ENCODE results near the gene SLC9A3. TPM values are rescaled to one million over a fixed set of nuclear protein-coding genes. Genes with fewer than 3 reads are reported as not detected.

SLC9A3 gene
- total RNA-seq, 4 donors from 2014 or later, result 3.7 to 5.9 (median 4.3) TPM

DNA sequence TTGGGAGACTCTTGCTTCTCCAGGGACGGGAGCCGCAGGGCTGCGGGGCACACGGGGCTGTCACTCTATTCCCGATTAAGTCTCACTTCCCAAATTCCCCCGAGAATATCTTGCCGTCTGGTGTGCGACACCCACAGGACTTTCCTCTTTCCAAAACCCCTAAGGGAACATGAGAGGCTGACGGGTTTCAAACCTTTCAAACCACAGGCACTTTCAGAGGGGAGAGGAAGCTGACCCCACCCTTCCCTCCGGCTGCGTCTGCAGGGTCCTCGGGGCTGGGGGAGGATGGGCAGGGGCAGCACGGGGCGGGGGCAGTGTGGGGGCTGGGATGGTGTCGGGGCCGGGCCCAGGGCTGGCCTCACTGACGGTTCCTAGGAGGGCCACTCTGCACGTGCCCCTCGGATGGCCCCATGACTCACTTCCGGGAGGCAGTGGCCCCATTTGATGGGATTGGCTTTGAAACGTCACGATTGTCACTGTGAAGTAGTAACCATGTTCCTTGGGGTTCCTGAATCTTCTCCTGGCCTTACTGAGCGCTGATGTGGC lies 38.2 kb downstream of the SLC9A3 start:
- TF ChIP-seq POLR2AphosphoS5 (IDR thresholded peaks at IDR 0.05) (no peak), POLR2A (IDR thresholded peaks at IDR 0.05) (no peak), EP300 (IDR thresholded peaks at IDR 0.05) (no peak)
- TF ChIP-seq, protein P1, sequence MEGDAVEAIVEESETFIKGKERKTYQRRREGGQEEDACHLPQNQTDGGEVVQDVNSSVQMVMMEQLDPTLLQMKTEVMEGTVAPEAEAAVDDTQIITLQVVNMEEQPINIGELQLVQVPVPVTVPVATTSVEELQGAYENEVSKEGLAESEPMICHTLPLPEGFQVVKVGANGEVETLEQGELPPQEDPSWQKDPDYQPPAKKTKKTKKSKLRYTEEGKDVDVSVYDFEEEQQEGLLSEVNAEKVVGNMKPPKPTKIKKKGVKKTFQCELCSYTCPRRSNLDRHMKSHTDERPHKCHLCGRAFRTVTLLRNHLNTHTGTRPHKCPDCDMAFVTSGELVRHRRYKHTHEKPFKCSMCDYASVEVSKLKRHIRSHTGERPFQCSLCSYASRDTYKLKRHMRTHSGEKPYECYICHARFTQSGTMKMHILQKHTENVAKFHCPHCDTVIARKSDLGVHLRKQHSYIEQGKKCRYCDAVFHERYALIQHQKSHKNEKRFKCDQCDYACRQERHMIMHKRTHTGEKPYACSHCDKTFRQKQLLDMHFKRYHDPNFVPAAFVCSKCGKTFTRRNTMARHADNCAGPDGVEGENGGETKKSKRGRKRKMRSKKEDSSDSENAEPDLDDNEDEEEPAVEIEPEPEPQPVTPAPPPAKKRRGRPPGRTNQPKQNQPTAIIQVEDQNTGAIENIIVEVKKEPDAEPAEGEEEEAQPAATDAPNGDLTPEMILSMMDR (IDR thresholded peaks at IDR 0.05), result no peak
- peaks cover 54% of the 10 kb centered on the region for H3K27me3 ChIP-seq
- no peaks in the 10 kb centered on the region for H3K36me3 ChIP-seq
- H3K27ac ChIP-seq, result no peak overlapping the region
- H3K4me3 ChIP-seq, result no peak overlapping the region
- 36% methylated on average over 9 of the region's 23 CpGs for WGBS
- no peaks in the 10 kb centered on the region for H3K9me3 ChIP-seq
- no peak for DNase-seq (ENCODE audit: low spot score in 2 of 2)
- H3K4me1 ChIP-seq, result peaks cover 12% of the 10 kb centered on the region

DNA sequence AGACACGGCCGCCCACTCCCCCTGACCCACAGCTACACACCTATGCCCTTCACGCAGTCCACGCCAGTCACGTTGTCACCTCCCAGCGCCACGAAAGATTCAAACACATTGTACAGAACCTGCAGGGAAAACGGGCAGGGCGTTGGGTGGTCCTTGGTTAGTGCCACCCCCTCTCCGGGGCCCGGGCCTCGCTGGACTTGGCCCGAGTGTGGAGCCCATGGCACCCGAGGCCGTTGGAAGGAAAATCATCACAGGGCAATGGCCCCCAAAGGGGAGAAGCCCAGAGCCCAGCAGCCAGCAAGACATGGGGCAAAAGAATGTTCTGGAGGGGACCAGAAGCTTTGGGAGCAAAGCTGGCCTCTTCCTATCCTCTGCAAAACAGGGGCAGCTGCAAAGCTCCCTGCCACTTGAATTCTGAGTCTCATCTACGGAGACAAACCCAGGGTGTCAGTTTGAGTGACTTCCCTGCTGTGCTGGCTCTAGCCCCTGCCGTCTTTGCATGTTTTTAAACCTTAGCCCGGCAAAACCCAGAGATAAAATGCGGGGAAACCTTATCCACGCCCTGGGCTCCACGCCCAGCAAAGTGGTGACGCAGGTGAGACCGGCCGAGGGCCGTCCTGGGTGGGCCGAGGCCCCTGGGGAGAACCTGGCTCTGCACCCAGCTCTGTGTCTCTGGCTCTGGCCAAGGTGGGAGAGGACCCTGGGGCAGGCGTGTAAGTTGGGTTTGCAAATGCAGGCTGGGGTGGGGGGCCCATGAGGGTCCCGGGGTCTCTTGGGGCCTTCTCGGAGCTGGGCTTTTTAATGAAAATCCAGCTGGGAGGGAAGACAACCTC lies 38.9 kb downstream of the SLC9A3 start:
- H3K36me3 ChIP-seq, result no peaks in the 10 kb centered on the region
- H3K4me3 ChIP-seq, result no peak overlapping the region
- peaks cover 12% of the 10 kb centered on the region for H3K4me1 ChIP-seq
- DNase-seq (ENCODE audit: low spot score in 2 of 2), result no peak
- 66% methylated on average over 14 of the region's 29 CpGs for WGBS
- TF ChIP-seq, protein P1 (IDR thresholded peaks at IDR 0.05), result no peak
- TF ChIP-seq POLR2AphosphoS5 (IDR thresholded peaks at IDR 0.05) (no peak), EP300 (IDR thresholded peaks at IDR 0.05) (no peak), POLR2A (IDR thresholded peaks at IDR 0.05) (no peak)
- H3K27me3 ChIP-seq, result peaks cover 54% of the 10 kb centered on the region
- H3K27ac ChIP-seq, result no peak overlapping the region
- no peaks in the 10 kb centered on the region for H3K9me3 ChIP-seq

DNA sequence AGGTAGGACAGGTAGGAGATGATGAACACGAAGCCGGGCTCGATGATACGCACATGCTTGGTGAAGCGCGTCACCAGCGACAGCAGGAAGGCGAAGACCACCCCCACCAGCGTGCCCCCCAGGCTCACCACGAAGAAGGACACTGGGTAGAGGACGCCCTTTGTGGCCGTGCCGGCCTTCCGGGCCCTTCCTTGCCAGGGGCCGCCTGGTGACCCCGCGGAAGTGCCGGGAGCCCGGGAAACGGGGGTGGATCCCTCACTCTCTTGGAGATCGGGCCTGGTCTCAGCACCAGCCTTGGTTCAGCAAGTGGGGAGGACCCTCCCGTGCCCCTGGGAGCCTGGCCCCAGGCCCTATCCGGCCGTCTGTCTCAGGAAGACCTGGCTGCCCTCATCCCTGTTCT lies 39.7 kb downstream of the SLC9A3 start:
- no peaks in the 10 kb centered on the region for H3K36me3 ChIP-seq
- H3K4me3 ChIP-seq, result no peak overlapping the region
- DNase-seq (ENCODE audit: low spot score in 2 of 2), result no peak
- no peak overlapping the region for H3K27ac ChIP-seq
- no peaks in the 10 kb centered on the region for H3K9me3 ChIP-seq
- H3K4me1 ChIP-seq, result peaks cover 12% of the 10 kb centered on the region
- TF ChIP-seq POLR2A (IDR thresholded peaks at IDR 0.05), result no peak
- TF ChIP-seq, protein P1 (IDR thresholded peaks at IDR 0.05), result no peak
- no peak for TF ChIP-seq POLR2AphosphoS5 (IDR thresholded peaks at IDR 0.05)
- TF ChIP-seq EP300 (IDR thresholded peaks at IDR 0.05), result no peak
- WGBS, result 83% methylated on average over 19 of the region's 24 CpGs
- H3K27me3 ChIP-seq, result peaks cover 60% of the 10 kb centered on the region

DNA sequence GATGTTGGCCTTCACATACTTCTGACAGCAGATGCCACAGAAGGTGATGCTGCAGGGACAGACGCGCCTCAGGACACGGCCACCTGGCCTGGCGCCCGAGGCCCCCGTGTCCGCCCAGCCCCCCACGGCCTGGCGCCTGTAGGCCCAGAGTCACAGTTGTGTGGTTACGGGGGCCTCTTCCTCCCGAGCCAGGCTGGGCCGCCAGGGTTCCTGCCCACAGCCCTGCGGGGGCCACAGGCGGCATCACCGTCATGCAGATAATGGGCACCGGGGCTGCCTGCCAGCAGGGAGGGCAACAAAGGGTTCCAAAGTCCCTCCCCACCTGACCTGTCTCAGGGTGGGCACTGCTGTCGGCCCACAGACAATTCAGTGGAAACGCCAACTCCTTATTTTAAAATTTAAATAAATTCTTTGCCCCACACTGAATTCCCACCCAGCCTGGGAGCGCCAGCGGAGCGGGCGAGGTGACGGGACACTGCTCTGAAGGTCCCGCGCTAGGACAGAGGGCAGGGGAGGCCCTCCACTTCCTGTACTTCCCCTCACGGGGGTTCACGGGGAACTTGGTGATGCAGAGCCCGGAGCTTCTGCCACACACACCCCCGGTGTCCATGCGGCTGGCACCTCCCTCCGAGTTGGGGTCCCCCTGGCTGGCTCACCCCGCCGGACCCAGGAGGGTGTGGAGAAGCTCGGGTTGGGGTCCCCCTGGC lies 40.7 kb downstream of the SLC9A3 start:
- Histone ChIP-seq H3K27me3 (peaks cover 67% of the 10 kb centered on the region), H3K4me1 (peaks cover 12% of the 10 kb centered on the region), H3K36me3 (no peaks in the 10 kb centered on the region), H3K27ac (no peak overlapping the region), H3K4me3 (no peak overlapping the region), H3K9me3 (no peaks in the 10 kb centered on the region)
- no peak for TF ChIP-seq POLR2A (IDR thresholded peaks at IDR 0.05)
- 65% methylated on average over 9 of the region's 34 CpGs for WGBS
- DNase-seq (ENCODE audit: low spot score in 2 of 2), result no peak

DNA sequence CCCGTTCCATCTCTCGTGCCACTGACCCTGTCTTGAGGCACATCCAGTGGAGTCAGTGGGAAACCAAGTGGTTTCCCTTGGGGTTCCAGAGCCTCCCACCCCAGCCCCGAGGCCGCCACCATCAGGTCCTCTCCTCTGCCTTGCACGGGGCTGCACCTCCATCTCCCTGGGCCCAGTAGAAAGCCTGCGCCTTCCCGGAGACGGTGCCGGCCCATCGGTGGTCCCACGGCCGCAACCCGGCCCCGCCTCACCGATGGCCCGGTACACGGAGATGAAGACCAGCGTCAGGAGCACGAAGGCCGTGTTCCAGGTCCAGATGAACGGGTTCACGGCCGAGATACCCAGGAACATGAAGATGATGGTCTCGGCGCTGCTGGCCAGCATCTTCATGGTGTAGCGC lies 41.2 kb downstream of the SLC9A3 start:
- Histone ChIP-seq H3K9me3 (no peaks in the 10 kb centered on the region), H3K4me1 (peaks cover 12% of the 10 kb centered on the region), H3K27ac (no peak overlapping the region), H3K27me3 (peaks cover 73% of the 10 kb centered on the region), H3K4me3 (no peak overlapping the region), H3K36me3 (no peaks in the 10 kb centered on the region)
- DNase-seq (ENCODE audit: low spot score in 2 of 2), result no peak
- TF ChIP-seq POLR2AphosphoS5 (IDR thresholded peaks at IDR 0.05), result no peak
- no peak for TF ChIP-seq POLR2A (IDR thresholded peaks at IDR 0.05)
- TF ChIP-seq EP300 (IDR thresholded peaks at IDR 0.05), result no peak
- TF ChIP-seq, protein P1 (IDR thresholded peaks at IDR 0.05), result no peak
- WGBS, result 92% methylated on average over 20 of the region's 26 CpGs
